NCI-H1694 (cell line): Measurements from ENCODE around the gene MAPK12.

Experiments used
- DNase-seq: peaks from one replicate; lab custom pipeline; 2025; lab: John Stamatoyannopoulos, UW

Gene MAPK12

GRCh38 chr22:50299785-50300619 lies 38.5 kb upstream of the MAPK12 start:
- no peak for DNase-seq

- no peak for DNase-seq
Observed at GRCh38 chr22:50298937-50299784, 37.7 kb upstream of the MAPK12 start.

DNA sequence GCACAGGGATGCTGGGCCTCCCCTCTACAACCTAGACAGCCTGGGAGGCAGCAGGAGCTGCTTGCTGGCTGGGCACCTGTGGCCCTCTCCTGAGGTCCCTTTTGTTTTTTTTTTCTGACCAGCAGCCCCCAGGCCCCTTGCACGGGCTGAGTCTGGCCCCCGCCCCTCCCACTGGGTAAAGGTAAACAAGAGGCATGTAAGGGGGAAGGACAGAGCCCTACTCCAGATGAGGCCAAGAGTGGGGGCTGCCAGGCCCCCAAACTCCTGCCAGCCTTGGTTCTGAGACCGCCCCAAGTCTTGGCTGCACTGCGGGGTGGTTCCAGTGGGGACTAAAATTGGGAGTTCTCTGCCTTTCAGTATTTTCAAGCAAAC lies 36.8 kb upstream of the MAPK12 start:
- no peak for DNase-seq

DNA sequence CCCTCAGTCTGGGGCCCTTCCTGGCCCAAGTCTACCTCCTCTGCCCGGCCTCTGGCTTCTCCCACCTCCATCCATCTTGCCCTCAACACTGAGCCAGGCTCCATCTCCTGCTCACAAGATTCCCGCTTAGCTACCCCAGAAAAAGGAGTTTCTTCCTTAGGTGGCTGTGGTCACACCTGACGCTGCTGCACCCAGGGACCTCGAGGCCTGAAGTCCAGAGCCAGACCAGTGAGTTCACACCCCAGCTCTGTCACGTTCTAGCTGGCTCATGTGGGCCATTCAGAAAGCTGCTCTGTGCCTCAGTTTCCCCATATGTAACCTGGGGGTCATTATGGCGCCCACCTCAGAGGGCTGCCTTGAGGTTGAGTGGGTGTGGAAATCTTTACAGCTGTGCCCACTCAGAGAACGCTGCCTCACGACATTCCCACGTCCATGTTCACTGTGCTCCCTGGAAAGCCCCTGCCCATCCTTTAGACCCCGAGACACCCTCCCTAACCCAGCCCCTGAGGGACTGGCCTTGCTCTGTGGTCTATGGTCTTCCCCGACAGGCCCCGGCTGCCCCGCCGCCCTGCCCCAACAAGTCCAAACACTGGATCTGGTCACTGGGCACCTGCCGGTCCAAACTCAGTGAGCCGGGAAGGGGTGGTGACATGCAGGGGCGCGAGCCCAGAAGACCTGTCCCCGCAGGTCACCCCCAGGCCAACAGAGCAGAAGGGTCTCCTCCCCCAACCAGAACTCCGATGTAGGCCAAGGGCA lies 36.2 kb upstream of the MAPK12 start:
- DNase-seq: no peak

DNA sequence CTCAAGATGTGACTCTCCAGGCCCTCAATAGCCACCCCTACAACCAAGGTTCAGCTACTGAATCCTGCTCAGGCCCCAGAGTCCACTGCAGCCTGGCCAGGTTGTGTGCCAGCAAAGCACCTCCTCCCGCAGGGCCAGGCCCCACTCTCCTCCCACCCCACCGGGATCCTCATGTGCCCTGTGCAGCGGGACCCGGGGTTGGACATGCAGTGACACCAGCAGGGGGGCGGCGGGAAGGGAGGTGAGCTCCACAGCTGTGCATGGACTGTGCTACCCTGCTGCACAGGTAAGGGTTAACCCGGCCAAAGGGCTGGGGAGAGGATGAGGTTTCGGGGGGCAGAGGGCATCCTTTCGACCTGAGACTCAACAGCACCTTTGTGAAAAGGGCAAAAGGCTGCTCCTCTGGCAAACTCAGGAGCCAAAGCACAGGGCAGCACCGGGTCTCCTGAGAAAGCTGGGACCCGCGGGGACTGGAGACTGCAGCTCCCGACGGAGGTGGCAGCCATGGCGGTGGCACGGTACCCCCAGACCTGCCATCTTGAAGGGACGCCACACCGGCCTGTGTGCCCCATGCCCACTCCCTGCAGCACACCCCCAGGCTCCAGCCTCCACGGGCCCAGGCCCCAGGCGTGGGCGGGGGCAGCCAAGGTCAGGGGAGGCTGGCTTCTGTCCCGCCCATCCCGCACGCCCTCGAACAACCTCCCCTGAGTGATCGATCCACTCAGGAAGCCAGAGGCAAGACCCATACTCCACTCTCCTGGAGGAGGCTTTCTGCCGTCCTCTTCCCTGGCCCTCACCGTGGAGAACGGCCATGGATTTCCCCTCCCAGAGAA lies 35.4 kb upstream of the MAPK12 start:
- no peak for DNase-seq

DNA sequence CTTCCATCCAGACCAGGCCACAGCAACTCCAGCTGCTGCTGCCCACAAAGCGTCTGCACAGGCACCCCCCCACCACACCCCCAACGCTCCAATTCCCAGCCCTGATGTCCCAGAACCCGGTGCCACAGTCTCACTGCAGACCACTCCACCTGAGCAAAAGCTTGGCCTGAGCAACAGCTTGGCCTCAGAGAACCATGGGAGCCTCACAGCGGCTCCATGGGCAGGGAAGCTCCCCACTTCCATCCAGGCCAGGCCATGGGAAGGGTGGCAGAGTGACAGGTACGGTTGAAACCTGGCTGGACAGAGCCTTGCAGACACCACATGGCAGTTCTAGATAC lies 32.8 kb upstream of the MAPK12 start:
- DNase-seq: no peak

- DNase-seq: no peak
Observed at GRCh38 chr22:50293441-50294318, 32.2 kb upstream of the MAPK12 start.

DNA sequence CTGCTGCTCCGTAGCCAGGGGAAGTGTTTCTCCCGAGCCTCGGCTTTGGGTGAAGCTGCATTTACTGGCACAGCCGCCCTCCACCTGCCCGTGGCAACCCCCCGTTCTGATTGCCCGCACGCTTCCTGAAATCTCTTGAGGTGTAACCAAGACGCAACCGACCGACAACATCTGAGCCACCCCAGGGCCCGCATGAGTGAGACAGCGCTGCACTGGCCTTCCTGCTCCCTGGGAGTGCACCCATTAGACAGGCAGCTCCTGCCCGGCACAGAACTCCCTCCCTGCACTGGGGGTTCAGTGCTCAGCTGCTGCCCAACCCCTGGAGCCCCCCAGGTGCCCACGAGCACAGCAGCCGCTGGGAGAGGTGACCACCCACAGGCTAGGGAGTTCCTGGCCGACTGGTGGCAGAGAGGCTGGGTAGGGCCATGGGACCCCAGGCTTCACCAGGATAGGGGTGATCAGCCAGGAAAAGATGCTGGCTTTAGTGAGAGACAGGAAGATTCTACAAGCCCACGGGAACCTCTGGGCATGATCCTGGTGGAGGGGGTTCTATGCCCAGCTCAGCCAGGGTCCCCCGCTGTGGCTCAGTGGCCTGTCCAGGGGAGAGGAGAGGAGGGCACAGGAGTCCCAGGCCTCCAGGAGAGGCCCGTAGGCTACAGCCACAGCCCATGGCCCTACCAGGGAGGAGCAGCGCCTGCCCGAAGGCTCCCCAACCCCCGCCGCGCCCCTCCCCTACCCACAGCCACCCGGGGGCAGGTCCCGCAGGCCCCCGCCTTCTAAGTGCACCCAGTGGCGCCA lies 31.4 kb upstream of the MAPK12 start:
- DNase-seq: no peak

DNA sequence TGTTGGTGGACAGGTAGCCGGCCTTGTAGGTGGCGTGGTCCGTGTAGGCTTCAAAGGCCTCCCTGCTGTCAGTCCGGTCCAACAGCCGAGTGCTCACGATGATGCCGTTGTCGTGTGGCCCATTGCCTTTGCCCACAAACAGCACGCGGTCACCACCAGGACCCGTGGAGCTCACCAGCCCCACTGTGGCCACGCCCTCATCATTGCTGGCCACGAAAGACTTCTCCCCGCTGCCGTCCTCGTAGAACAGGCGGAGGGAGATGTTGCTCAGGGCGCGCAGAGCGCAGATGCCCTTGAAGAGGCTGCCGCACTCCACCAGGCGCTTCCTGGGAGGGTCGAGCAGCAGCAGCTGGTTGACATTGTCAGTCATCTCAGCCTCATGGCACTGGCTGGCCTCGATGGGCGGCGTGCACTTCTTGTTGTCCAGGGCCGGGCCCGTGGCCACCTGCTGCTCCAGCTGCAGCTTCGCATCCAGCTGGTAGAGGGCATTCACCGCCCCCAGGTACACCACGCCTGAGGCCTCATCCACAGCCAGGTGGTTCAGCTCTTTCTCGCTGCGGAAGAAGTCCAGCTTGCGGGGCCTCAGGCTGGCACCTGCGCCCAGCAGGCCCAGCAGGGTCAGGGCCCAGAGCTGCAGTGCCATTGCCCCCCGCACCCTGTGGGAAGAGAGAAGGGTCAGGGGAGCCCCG lies 28.6 kb upstream of the MAPK12 start:
- no peak for DNase-seq

- no peak for DNase-seq
Observed at GRCh38 chr22:50289151-50289941, 27.9 kb upstream of the MAPK12 start.

DNA sequence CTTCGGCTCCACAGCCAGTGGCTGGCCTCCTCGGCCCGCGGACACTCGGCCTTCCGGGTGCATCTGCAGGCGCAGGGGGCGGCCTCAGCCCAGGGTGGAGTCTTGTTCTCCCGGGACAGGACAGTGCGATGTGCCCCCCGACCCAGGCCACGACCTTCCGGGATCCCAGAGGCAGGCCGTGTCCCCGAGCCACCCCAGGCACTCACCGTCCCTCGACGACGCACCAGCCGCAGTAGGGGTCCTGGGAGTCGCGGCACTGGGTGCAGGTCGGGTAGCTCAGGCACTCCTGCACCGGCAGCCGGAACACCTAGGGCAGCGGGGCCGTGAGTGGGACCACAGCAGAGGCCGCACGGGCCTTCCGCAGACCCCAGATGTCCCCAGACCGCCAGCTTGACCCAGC lies 26.2 kb upstream of the MAPK12 start:
- DNase-seq: no peak

- no peak for DNase-seq
Observed at GRCh38 chr22:50286701-50287318, 25.3 kb upstream of the MAPK12 start.

GRCh38 chr22:50286275-50286674 lies 24.8 kb upstream of the MAPK12 start:
- no peak for DNase-seq

DNA sequence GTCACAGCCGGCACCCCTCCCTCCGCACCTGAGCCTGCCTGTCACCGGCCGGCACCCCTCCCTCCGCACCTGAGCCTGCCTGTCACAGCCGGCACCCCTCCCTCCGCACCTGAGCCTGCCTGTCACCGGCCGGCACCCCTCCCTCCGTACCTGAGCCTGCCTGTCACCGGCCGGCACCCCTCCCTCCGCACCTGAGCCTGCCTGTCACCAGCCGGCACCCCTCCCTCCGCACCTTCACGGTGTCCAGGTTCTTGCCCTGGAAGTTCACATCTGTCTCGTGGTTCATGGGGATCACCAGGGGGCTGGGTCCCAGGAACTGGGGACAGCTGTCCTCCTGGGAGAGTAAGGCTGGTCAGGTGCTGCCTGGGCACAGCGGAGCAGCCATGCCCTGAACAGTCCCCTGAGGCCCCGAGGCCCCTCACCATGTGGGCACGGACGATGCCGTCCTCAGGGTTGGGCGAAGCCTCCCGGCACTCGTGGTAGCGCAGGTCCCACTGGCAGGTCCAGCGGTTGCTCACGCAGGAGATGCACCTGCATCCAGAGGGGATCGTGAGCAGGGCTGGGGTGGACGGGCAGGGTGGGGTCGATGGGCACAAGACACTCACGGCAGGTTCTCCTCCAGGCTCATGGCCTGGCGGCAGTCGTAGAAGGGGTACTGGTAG lies 24.2 kb upstream of the MAPK12 start:
- DNase-seq: no peak

- no peak for DNase-seq
Observed at GRCh38 chr22:50284479-50284878, 23.0 kb upstream of the MAPK12 start.

GRCh38 chr22:50283821-50284220 lies 22.3 kb upstream of the MAPK12 start:
- DNase-seq: no peak

DNA sequence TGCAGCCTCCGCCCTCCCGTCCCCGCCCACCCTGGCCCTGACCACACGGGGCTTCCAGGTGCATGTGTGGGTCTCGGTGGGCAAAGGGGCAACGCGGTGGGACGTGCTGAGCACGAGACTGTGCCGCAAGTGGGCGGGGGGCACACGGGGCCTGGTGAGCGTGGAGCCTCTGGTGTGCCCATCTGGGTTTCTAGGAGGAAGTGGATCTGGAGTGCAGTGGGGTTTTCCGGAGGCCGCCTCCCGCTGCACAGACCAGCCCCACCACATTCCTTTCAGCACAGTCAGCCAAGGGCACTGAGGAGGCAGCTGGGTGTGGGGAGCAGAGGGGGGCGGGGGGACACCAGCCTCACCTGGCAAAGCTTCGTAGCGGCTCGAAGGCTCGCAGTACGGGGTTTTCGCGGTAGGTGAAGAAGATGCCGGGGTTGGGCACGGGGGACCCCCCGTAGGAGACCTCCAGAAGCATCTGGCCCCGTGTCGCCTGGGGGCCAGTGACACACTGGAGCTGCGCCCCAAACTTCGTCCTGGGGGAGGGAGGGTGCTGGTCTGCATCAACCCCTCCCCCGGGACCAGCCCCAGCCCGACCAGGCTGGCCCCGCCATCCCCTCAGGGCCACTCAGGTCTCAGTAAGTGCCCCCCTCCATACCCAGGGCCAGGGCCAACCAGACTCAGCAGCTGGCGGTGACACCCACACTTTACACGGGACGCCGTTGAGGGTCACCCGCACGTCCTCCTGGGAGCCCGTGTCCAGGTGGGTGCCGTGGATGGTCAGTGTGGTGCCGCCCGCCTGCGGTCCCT lies 21.1 kb upstream of the MAPK12 start:
- no peak for DNase-seq
